HepG2 (cell line): ENCODE measurements around the gene CCM2.

Source experiments
- ATF2 ChIP-seq: sonication (generic); formaldehyde crosslinking; IDR thresholded peaks from 2 replicates; pipeline ENCODE4 v1.4.0; 2020; ENCODE audit warnings: missing genetic modification reagents
- EP300 ChIP-seq, 3 experiments: sonication (generic) in 1 of 3; formaldehyde crosslinking in 1 of 3; IDR thresholded peaks; 2 replicates each; pipeline versions ENCODE4 v1.5.1 to v1.6.1; 2011 to 2020; ENCODE audit warnings: low read depth in 2 of 3, low read length in 2 of 3, borderline replicate concordance in 1 of 3, improper control_type of control experiment in 1 of 3, mild to moderate bottlenecking in 1 of 3, missing genetic modification reagents in 1 of 3, moderate library complexity in 1 of 3
- ETV6 ChIP-seq: sonication (generic); formaldehyde crosslinking; conservative IDR thresholded peaks from 2 replicates; pipeline ENCODE4 v1.4.0; 2020; ENCODE audit warnings: missing genetic modification reagents
- HBP1 ChIP-seq: IDR thresholded peaks from 2 replicates; pipeline ENCODE4 v1.6.1; 2016; ENCODE audit warnings: low read depth, control low read depth
- MXI1 ChIP-seq: IDR thresholded peaks from 3 replicates; pipeline ENCODE4 v1.6.1; 2012; ENCODE audit warnings: low read depth, low read length, inconsistent platforms, borderline replicate concordance
- POLR2G ChIP-seq: fragments of 200-400 bp; formaldehyde crosslinking; IDR thresholded peaks from 2 replicates; pipeline ENCODE4 v1.6.1; 2018; ENCODE audit warnings: mild to moderate bottlenecking, low read depth, low read length, moderate library complexity
- ZFP91 ChIP-seq: sonication (generic); formaldehyde crosslinking; IDR thresholded peaks from 2 replicates; pipeline ENCODE4 v1.9.0; 2022; ENCODE audit warnings: missing genetic modification reagents, mild to moderate bottlenecking, borderline replicate concordance
- ZFX ChIP-seq: sonication (generic); formaldehyde crosslinking; IDR thresholded peaks from 2 replicates; pipeline ENCODE4 v1.4.0; 2020; ENCODE audit warnings: mild to moderate bottlenecking, low read depth, missing genetic modification reagents, moderate library complexity
- ZNF530 ChIP-seq: sonication (generic); formaldehyde crosslinking; IDR thresholded peaks from 2 replicates; pipeline ENCODE4 v1.5.0; 2020; ENCODE audit warnings: low read depth, mild to moderate bottlenecking, missing genetic modification reagents
- TF ChIP-seq, protein P1 (sequence below): sonication (generic); formaldehyde crosslinking; IDR thresholded peaks from 2 replicates; pipeline ENCODE4 v1.5.1; 2020; ENCODE audit warnings: mild to moderate bottlenecking, missing genetic modification reagents, borderline replicate concordance
- TF ChIP-seq, protein P2 (sequence below): sonication (generic); formaldehyde crosslinking; IDR thresholded peaks from 2 replicates; pipeline ENCODE4 v1.5.0; 2020; ENCODE audit warnings: missing genetic modification reagents

DNA sequence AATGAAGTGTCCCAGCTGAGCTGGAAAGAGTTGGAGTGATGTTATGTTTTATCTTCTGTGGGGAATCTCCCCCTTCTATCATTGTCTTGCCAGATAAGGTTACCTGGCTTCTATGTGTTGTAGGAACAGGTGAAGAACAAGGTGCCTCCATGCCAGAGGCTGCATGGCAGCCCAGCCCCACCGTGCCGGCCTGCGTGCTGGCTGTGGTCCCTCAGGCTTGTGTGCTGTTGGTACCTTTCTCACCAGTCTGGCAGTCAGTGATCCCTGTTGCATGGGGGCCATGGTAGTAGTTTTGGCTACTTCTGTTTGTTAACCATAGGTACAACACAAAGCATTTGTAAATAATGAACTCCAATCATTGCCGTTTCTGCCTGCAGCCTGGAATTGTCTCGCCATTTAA is 37.9 kb downstream of the CCM2 start:
- TF ChIP-seq HBP1 (CRISPR knock-in tag) = no peak
- TF ChIP-seq ETV6 (CRISPR knock-in tag) = no peak
- no peak for TF ChIP-seq ZFX (CRISPR knock-in tag)
- no peak for TF ChIP-seq ZFP91 (CRISPR knock-in tag)
- TF ChIP-seq ATF2 = no peak
- TF ChIP-seq, protein P1, sequence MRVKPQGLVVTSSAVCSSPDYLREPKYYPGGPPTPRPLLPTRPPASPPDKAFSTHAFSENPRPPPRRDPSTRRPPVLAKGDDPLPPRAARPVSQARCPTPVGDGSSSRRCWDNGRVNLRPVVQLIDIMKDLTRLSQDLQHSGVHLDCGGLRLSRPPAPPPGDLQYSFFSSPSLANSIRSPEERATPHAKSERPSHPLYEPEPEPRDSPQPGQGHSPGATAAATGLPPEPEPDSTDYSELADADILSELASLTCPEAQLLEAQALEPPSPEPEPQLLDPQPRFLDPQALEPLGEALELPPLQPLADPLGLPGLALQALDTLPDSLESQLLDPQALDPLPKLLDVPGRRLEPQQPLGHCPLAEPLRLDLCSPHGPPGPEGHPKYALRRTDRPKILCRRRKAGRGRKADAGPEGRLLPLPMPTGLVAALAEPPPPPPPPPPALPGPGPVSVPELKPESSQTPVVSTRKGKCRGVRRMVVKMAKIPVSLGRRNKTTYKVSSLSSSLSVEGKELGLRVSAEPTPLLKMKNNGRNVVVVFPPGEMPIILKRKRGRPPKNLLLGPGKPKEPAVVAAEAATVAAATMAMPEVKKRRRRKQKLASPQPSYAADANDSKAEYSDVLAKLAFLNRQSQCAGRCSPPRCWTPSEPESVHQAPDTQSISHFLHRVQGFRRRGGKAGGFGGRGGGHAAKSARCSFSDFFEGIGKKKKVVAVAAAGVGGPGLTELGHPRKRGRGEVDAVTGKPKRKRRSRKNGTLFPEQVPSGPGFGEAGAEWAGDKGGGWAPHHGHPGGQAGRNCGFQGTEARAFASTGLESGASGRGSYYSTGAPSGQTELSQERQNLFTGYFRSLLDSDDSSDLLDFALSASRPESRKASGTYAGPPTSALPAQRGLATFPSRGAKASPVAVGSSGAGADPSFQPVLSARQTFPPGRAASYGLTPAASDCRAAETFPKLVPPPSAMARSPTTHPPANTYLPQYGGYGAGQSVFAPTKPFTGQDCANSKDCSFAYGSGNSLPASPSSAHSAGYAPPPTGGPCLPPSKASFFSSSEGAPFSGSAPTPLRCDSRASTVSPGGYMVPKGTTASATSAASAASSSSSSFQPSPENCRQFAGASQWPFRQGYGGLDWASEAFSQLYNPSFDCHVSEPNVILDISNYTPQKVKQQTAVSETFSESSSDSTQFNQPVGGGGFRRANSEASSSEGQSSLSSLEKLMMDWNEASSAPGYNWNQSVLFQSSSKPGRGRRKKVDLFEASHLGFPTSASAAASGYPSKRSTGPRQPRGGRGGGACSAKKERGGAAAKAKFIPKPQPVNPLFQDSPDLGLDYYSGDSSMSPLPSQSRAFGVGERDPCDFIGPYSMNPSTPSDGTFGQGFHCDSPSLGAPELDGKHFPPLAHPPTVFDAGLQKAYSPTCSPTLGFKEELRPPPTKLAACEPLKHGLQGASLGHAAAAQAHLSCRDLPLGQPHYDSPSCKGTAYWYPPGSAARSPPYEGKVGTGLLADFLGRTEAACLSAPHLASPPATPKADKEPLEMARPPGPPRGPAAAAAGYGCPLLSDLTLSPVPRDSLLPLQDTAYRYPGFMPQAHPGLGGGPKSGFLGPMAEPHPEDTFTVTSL (CRISPR knock-in tag) = no peak
- no peak for TF ChIP-seq POLR2G
- TF ChIP-seq MXI1 = no peak
- TF ChIP-seq EP300 (IDR thresholded peaks at IDR 0.05; ENCODE audit: low read depth in 2 of 2, low read length in 2 of 2) = no peak
- TF ChIP-seq EP300 (CRISPR knock-in tag; IDR thresholded peaks at IDR 0.05; ENCODE audit: borderline replicate concordance) = no peak
- TF ChIP-seq ZNF530 (CRISPR knock-in tag) = no peak
- TF ChIP-seq, protein P2, sequence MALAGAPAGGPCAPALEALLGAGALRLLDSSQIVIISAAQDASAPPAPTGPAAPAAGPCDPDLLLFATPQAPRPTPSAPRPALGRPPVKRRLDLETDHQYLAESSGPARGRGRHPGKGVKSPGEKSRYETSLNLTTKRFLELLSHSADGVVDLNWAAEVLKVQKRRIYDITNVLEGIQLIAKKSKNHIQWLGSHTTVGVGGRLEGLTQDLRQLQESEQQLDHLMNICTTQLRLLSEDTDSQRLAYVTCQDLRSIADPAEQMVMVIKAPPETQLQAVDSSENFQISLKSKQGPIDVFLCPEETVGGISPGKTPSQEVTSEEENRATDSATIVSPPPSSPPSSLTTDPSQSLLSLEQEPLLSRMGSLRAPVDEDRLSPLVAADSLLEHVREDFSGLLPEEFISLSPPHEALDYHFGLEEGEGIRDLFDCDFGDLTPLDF = no peak
